GM10266 (cell line): ENCODE data around the gene GRIK1.

Experiments used
- DNase-seq: peaks from one replicate; pipeline ENCODE4 v3.0.0; 2012; ENCODE audit errors: extremely low spot score
- CTCF ChIP-seq: IDR thresholded peaks from 2 replicates; pipeline ENCODE4 v1.5.1; 2012; ENCODE audit warnings: mild to moderate bottlenecking, low read depth; ENCODE audit not compliant: control insufficient read depth, insufficient read depth; ENCODE audit errors: missing control alignments

The GRIK1 gene

GRCh38 chr21:29942034-29942433 is 2.2 kb upstream of the GRIK1 start:
- no peak for TF ChIP-seq CTCF
- no peak for DNase-seq

- no peak for DNase-seq
- no peak for TF ChIP-seq CTCF
These were observed 1.2 kb upstream of the GRIK1 start for GRCh38 chr21:29940991-29941390.

GRCh38 chr21:29940361-29940760 is 565 bp upstream of the GRIK1 start:
- DNase-seq = no peak
- no peak for TF ChIP-seq CTCF

- no peak for DNase-seq
These were observed 482 bp downstream of the GRIK1 start for GRCh38 chr21:29939104-29939923.

GRCh38 chr21:29938776-29939103 is 1.1 kb downstream of the GRIK1 start:
- no peak for TF ChIP-seq CTCF
- DNase-seq = no peak

More at GRCh38 chr21:29939104-29939923, 482 bp downstream of the GRIK1 start:
- no peak for TF ChIP-seq CTCF

GRCh38 chr21:29933088-29933487 is 6.7 kb downstream of the GRIK1 start:
- TF ChIP-seq CTCF = no peak
- no peak for DNase-seq

GRCh38 chr21:29928537-29928936 is 11.3 kb downstream of the GRIK1 start:
- no peak for DNase-seq
- TF ChIP-seq CTCF = no peak
